Mesendoderm (in vitro differentiated cells): Measurements from ENCODE around the gene GOLM1.

Experiments used
- DNase-seq: peaks from one replicate; pipeline ENCODE4 v3.0.0; 2013
- H2AK5ac ChIP-seq: 2 replicates; pipeline ENCODE4 v1.6.1; 2013; ENCODE audit warnings: low read length, inconsistent platforms
- H2BK120ac ChIP-seq: 2 replicates; pipeline ENCODE4 v1.6.1; 2013; ENCODE audit warnings: low read depth, mild to moderate bottlenecking, low read length, moderate library complexity, mixed read lengths
- H2BK15ac ChIP-seq: replicated peaks from 2 replicates; pipeline ENCODE4 v1.6.1; 2013; ENCODE audit warnings: low read depth, mild to moderate bottlenecking, moderate library complexity
- H2BK5ac ChIP-seq: 2 replicates; pipeline ENCODE4 v1.6.1; 2013; ENCODE audit warnings: low read length, inconsistent platforms
- H3K18ac ChIP-seq: 2 replicates; pipeline ENCODE4 v1.6.1; 2013; ENCODE audit warnings: mild to moderate bottlenecking, low read length, mixed read lengths
- H3K23ac ChIP-seq: one replicate; pipeline ENCODE4 v1.6.1; 2013; ENCODE audit warnings: low read length
- H3K27ac ChIP-seq: 2 replicates; pipeline ENCODE4 v1.5.1; 2013; ENCODE audit warnings: low read depth, mild to moderate bottlenecking, inconsistent platforms, low read length, moderate library complexity
- H3K27me3 ChIP-seq: 2 replicates; pipeline ENCODE4 v1.6.1; 2013; ENCODE audit warnings: low read length, control low read depth, mild to moderate bottlenecking, inconsistent platforms; ENCODE audit not compliant: insufficient read depth, poor library complexity
- H3K36me3 ChIP-seq: 2 replicates; pipeline ENCODE4 v1.6.1; 2013; ENCODE audit warnings: low read length, inconsistent platforms; ENCODE audit not compliant: control insufficient read depth, insufficient read depth
- H3K4ac ChIP-seq: one replicate; pipeline ENCODE4 v1.6.1; 2013; ENCODE audit warnings: low read depth, mild to moderate bottlenecking, low read length, moderate library complexity
- H3K4me1 ChIP-seq: 2 replicates; pipeline ENCODE4 v1.6.1; 2013; ENCODE audit warnings: low read depth, low read length, inconsistent platforms; ENCODE audit not compliant: control insufficient read depth
- H3K4me2 ChIP-seq: 2 replicates; pipeline ENCODE4 v1.6.1; 2013; ENCODE audit warnings: low read length
- H3K4me3 ChIP-seq: 2 replicates; pipeline ENCODE4 v1.5.1; 2013; ENCODE audit warnings: mild to moderate bottlenecking, low read length
- H3K56ac ChIP-seq: one replicate; pipeline ENCODE4 v1.6.1; 2013; ENCODE audit warnings: low read length
- H3K79me1 ChIP-seq: 2 replicates; pipeline ENCODE4 v1.6.1; 2013; ENCODE audit warnings: low read length, inconsistent platforms
- H3K79me2 ChIP-seq: 2 replicates; pipeline ENCODE4 v1.6.1; 2013; ENCODE audit warnings: mild to moderate bottlenecking, low read length; ENCODE audit not compliant: control insufficient read depth, insufficient read depth
- H3K9ac ChIP-seq: 2 replicates; pipeline ENCODE4 v1.6.1; 2013; ENCODE audit warnings: low read length, inconsistent platforms
- H4K5ac ChIP-seq: one replicate; pipeline ENCODE4 v1.6.1; 2013; ENCODE audit warnings: low read length
- H4K8ac ChIP-seq: one replicate; pipeline ENCODE4 v1.6.1; 2013; ENCODE audit warnings: low read depth, mild to moderate bottlenecking, control low read depth, low read length, moderate library complexity
- WGBS: extraction: QIAGEN DNeasy Blood & Tissue Kit; methylation state at CpG from one replicate; pipeline ENCODE4 v1.1.7; 2013; ENCODE audit warnings: low lambda C conversion rate, missing lambda C conversion rate; ENCODE audit not compliant: insufficient coverage; ENCODE audit errors: extremely low coverage; 5-methylcytosine and 5-hydroxymethylcytosine counted together

GOLM1 gene

GRCh38 chr9:86119457-86119856 is 20.1 kb upstream of the GOLM1 start:
- no peaks in the 10 kb centered on the region for H3K27me3 ChIP-seq
- H2AK5ac ChIP-seq: no peak overlapping the region
- no peak overlapping the region for H3K4ac ChIP-seq
- no peak overlapping the region for H3K18ac ChIP-seq
- no peaks in the 10 kb centered on the region for H3K4me1 ChIP-seq
- H3K4me2 ChIP-seq: no peak overlapping the region
- DNase-seq: no peak
- H2BK120ac ChIP-seq: no peak overlapping the region
- H3K79me2 ChIP-seq: no peaks in the 10 kb centered on the region
- no peaks in the 10 kb centered on the region for H3K36me3 ChIP-seq
- no peak overlapping the region for H3K56ac ChIP-seq
- no peak overlapping the region for H3K23ac ChIP-seq
- H3K27ac ChIP-seq: no peak overlapping the region
- H2BK5ac ChIP-seq: no peak overlapping the region
- no CpG with 5 or more reads among the region's 5 CpGs for WGBS
- H3K79me1 ChIP-seq: no peaks in the 10 kb centered on the region
- no peak overlapping the region for H3K4me3 ChIP-seq
- no peak overlapping the region for H3K9ac ChIP-seq
- no peak overlapping the region for H2BK15ac ChIP-seq
- no peak overlapping the region for H4K8ac ChIP-seq
- H4K5ac ChIP-seq: no peak overlapping the region

GRCh38 chr9:86116425-86116824 is 17.1 kb upstream of the GOLM1 start:
- Histone ChIP-seq H3K79me1 (no peaks in the 10 kb centered on the region), H3K27ac (no peak overlapping the region), H3K4me2 (no peak overlapping the region), H2AK5ac (no peak overlapping the region), H3K79me2 (no peaks in the 10 kb centered on the region), H3K23ac (no peak overlapping the region), H2BK120ac (no peak overlapping the region), H3K36me3 (no peaks in the 10 kb centered on the region), H3K27me3 (no peaks in the 10 kb centered on the region), H3K56ac (no peak overlapping the region), H3K9ac (no peak overlapping the region), H4K5ac (no peak overlapping the region), H2BK15ac (no peak overlapping the region), H3K18ac (no peak overlapping the region), H3K4me3 (no peak overlapping the region), H3K4ac (no peak overlapping the region), H3K4me1 (no peaks in the 10 kb centered on the region), H2BK5ac (no peak overlapping the region), H4K8ac (no peak overlapping the region)
- WGBS: no CpG with 5 or more reads among the region's 9 CpGs
- no peak for DNase-seq

GRCh38 chr9:86115886-86116285 is 16.5 kb upstream of the GOLM1 start:
- WGBS: no CpG with 5 or more reads among the region's 9 CpGs
- no peak overlapping the region for H3K18ac ChIP-seq

GRCh38 chr9:86112057-86112456 is 12.7 kb upstream of the GOLM1 start:
- Histone ChIP-seq H3K9ac (no peak overlapping the region), H3K36me3 (no peaks in the 10 kb centered on the region), H4K8ac (no peak overlapping the region), H3K4me3 (no peak overlapping the region), H3K79me1 (no peaks in the 10 kb centered on the region), H2AK5ac (no peak overlapping the region), H3K4me1 (no peaks in the 10 kb centered on the region), H3K56ac (no peak overlapping the region), H3K4ac (no peak overlapping the region), H2BK120ac (no peak overlapping the region), H3K23ac (no peak overlapping the region), H3K79me2 (no peaks in the 10 kb centered on the region), H3K27me3 (no peaks in the 10 kb centered on the region), H3K4me2 (no peak overlapping the region), H3K18ac (no peak overlapping the region), H2BK15ac (no peak overlapping the region), H4K5ac (no peak overlapping the region), H2BK5ac (no peak overlapping the region), H3K27ac (no peak overlapping the region)
- DNase-seq: no peak
- no CpG with 5 or more reads among the region's 5 CpGs for WGBS

More at GRCh38 chr9:86115886-86116285, 16.5 kb upstream of the GOLM1 start:
- H3K27me3 ChIP-seq: no peaks in the 10 kb centered on the region
- H3K56ac ChIP-seq: no peak overlapping the region
- H3K9ac ChIP-seq: no peak overlapping the region
- no peak overlapping the region for H2BK120ac ChIP-seq
- DNase-seq: no peak
- H3K4me2 ChIP-seq: no peak overlapping the region
- no peaks in the 10 kb centered on the region for H3K79me1 ChIP-seq
- H3K27ac ChIP-seq: no peak overlapping the region
- no peaks in the 10 kb centered on the region for H3K36me3 ChIP-seq
- no peak overlapping the region for H4K8ac ChIP-seq
- no peak overlapping the region for H3K4me3 ChIP-seq
- H3K23ac ChIP-seq: no peak overlapping the region
- H3K4ac ChIP-seq: no peak overlapping the region
- H2BK15ac ChIP-seq: no peak overlapping the region
- H4K5ac ChIP-seq: no peak overlapping the region
- no peaks in the 10 kb centered on the region for H3K79me2 ChIP-seq
- H2AK5ac ChIP-seq: no peak overlapping the region
- H2BK5ac ChIP-seq: no peak overlapping the region
- no peaks in the 10 kb centered on the region for H3K4me1 ChIP-seq

- H3K56ac ChIP-seq: no peak overlapping the region
- no peak overlapping the region for H3K4me2 ChIP-seq
- no peaks in the 10 kb centered on the region for H3K27me3 ChIP-seq
- no peak overlapping the region for H2AK5ac ChIP-seq
- H3K4me1 ChIP-seq: peaks cover 1% of the 10 kb centered on the region
- no peak overlapping the region for H3K23ac ChIP-seq
- no peak overlapping the region for H2BK120ac ChIP-seq
- H2BK5ac ChIP-seq: no peak overlapping the region
- H2BK15ac ChIP-seq: no peak overlapping the region
- H3K4ac ChIP-seq: no peak overlapping the region
- no peaks in the 10 kb centered on the region for H3K36me3 ChIP-seq
- H3K27ac ChIP-seq: no peak overlapping the region
- H4K8ac ChIP-seq: no peak overlapping the region
- H3K79me2 ChIP-seq: no peaks in the 10 kb centered on the region
- H3K9ac ChIP-seq: no peak overlapping the region
- H3K18ac ChIP-seq: no peak overlapping the region
- no peak overlapping the region for H4K5ac ChIP-seq
- H3K79me1 ChIP-seq: peaks cover 2% of the 10 kb centered on the region
- no CpG with 5 or more reads among the region's 3 CpGs for WGBS
- no peak for DNase-seq
- no peak overlapping the region for H3K4me3 ChIP-seq
Observed at GRCh38 chr9:86102626-86103025, 3.3 kb upstream of the GOLM1 start.

- DNase-seq: peak; percentile 67
- Histone ChIP-seq H2AK5ac (no peak overlapping the region), H2BK120ac (peak overlapping the region; percentile 24), H3K27ac (no peak overlapping the region), H3K23ac (no peak overlapping the region), H4K5ac (no peak overlapping the region), H4K8ac (no peak overlapping the region), H3K79me2 (peaks cover 6% of the 10 kb centered on the region), H3K4me3 (peak overlapping the region; percentile 45), H3K79me1 (peaks cover 7% of the 10 kb centered on the region), H3K9ac (peak overlapping the region; percentile 68), H2BK15ac (peak overlapping the region; percentile 87), H3K36me3 (no peaks in the 10 kb centered on the region), H3K4me1 (peaks cover 4% of the 10 kb centered on the region), H3K56ac (peak overlapping the region; percentile 93), H3K27me3 (no peaks in the 10 kb centered on the region), H3K4me2 (peak overlapping the region; percentile 91), H2BK5ac (no peak overlapping the region), H3K18ac (peak overlapping the region; percentile 98), H3K4ac (no peak overlapping the region)
- no CpG with 5 or more reads among the region's 45 CpGs for WGBS
Observed at GRCh38 chr9:86099701-86100364, 475 bp upstream of the GOLM1 start.
